T47D (cell line): Measurements from ENCODE around the gene CHD6.

Experiments
- DNase-seq, 2 experiments: peaks; one replicate each; pipeline versions ENCODE4 v3.0.0 to v3.0.0-alpha.2; 2011 to 2012; ENCODE audit warnings: low read depth in 1 of 2, low spot score in 1 of 2
- JUND ChIP-seq: IDR thresholded peaks from 2 replicates; pipeline ENCODE4 v1.6.1; 2012; ENCODE audit warnings: low read depth
- in situ Hi-C: cut with HindIII; loops from 2 replicates; pipeline ENCODE4 v1.10.0; 2016; ENCODE audit warnings: low sequenced_read_pairs, low pct_unique_long_range_greater_than_20kb

CHD6 gene

GRCh38 chr20:41566896-41567527 lies 51.2 kb downstream of the CHD6 start:
- in situ Hi-C loops, result no loop called here
- DNase-seq, result no peak
- TF ChIP-seq JUND, result no peak

DNA sequence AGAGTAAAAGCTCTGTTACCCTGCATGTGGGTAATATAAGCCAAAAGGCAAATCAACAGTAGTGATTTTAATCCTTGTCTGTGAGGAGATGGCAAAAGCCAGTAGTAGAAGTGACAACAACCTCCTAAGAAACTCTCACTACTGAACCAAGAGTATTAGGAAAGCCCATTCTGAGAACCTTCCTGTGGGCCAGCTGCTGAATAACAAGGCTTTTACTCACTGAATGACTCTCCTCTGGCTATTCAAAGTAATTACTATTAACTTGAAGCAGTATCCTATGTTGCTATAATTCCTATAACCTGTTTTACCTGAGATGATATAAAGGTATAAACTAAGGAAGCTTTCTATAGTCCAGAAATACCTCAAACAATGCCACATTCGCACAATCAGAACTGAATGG lies 55.1 kb downstream of the CHD6 start:
- no peak for DNase-seq
- no peak for TF ChIP-seq JUND
- in situ Hi-C loops, result no loop called here

DNA sequence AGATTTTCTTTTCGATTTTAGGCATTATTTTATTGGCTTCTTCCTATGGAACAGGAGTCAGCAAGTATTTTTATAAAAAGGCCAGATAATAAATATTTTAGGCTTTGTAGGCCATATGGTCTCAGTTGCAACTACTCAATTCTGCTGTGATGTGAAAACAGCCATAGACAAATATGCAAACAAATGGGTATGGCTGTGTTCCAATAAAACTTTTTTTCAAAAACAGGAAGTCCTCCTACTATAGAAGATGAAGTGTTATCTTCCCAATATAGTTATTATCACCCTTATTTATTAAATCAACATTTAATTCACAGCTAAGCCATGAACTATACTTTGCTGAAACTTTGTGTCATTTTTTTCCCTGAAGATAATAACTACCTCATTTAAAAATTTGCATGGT lies 57.2 kb downstream of the CHD6 start:
- no peak for TF ChIP-seq JUND
- in situ Hi-C loops, result no loop called here
- DNase-seq, result no peak

DNA sequence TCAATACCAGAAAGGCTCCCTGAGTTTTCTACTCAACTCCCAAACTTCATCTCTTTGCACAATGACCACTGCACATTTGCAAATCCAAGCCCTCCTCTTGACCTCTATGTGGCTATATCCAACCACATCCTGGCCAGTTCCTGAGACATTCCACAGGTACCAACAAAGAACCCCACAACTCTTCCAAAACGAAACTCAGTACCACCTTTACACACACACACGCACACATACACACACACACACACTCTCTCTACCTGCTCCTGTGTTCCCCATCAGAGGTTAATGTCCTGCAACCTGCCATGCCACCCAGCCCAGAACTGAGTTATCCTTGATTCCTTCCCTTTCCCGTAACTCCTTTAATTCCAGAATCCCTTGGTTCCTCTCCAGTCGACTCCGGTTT lies 58.5 kb downstream of the CHD6 start:
- TF ChIP-seq JUND, result no peak
- in situ Hi-C loops, result no loop called here
- DNase-seq, result no peak

GRCh38 chr20:41553142-41553879 lies 64.9 kb downstream of the CHD6 start:
- in situ Hi-C loops, result no loop called here
- no peak for DNase-seq
- TF ChIP-seq JUND, result no peak

- no peak for TF ChIP-seq JUND
- in situ Hi-C loops, result no loop called here
- no peak for DNase-seq
Measured at GRCh38 chr20:41552295-41553068, 65.7 kb downstream of the CHD6 start.

DNA sequence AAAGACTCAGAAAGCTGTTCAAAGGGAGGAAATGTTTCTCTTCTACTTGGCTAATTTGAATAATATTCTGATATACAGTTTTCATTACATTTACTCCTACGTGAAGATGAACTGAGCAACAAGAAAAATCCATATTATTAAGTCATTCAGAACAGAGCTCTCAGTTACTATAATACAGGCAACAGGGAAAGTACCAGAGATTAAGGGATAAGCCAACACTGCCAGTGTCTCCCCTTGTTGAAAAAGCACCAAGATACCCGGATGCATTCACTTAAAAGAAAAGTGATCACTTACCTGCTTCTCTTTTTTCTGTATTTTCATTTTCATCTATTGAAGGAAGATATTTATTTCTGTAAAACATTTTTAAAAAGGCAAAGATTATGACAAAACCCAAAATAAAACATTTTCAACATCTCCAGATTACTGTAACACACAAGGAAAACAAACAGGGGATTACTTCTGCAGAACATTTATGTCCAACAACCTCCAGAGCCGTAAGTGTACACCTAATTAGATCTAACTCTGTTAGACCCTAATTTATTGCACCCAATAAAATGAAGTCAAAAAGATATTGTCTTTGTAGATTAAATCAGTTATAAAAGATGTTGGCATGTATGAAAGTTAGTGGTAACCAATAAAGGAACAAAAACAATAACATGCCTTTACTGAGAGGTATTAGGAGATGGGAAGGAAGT lies 67.0 kb downstream of the CHD6 start:
- in situ Hi-C loops, result no loop called here
- no peak for DNase-seq
- no peak for TF ChIP-seq JUND

- in situ Hi-C loops, result no loop called here
- no peak for TF ChIP-seq JUND
- no peak for DNase-seq
Measured at GRCh38 chr20:41547221-41547620, 71.0 kb downstream of the CHD6 start.

DNA sequence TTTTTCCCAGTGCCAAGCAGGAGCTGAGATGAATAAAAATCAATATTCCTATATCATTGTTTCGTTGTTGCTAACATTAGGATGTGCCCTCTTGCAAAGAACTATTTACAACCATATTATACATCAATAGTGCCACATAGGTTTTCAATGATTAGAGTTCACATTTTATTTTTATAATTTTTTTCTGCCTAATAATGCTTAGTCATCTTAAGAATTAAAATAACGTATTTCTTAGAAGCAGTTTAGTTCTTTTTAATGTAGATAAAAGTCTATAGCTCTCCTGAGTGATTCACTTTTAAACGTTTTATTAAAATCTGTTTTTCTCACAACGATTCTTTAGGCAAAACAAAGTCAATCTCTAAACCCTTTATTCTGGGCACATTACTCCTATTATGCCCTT lies 71.6 kb downstream of the CHD6 start:
- no peak for TF ChIP-seq JUND
- DNase-seq, result no peak
- in situ Hi-C loops, result no loop called here

DNA sequence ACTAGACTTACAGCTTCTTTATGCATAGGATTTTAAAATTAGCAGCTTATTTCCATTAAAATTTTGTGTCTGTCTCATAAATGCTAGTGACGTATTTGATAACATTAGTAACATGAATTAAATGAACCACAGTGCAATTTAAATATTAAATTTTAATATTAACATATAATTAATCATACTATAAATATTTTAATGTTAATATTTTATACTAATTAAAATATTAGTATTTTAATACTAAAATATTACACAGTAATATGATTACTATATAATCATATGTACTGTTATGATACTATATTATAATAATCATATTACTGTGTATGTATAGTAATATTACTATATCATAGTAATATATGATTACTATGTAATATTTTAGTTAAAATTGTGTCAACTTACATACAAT lies 73.7 kb downstream of the CHD6 start:
- in situ Hi-C loops, result no loop called here
- TF ChIP-seq JUND, result no peak
- no peak for DNase-seq

DNA sequence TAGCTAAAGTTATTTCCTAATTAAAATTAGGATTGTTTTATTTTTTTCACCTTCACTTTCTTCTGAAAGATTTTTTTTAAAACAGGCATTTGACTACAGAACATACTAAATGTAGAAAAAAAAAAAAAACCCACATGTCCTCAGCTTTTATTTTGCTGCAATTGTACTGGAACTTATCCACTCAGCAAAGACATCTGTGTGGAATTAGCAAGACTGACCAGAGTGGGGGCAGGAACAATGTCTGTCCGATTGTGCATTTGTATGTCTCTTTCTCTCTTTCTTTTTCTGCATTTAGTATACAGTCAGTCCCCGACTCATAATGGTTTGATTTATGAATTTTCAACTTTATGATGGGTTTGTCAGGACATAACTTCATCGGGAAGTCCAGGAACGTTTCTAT lies 77.3 kb downstream of the CHD6 start:
- no peak for DNase-seq
- TF ChIP-seq JUND, result no peak
- in situ Hi-C loops, result no loop called here

DNA sequence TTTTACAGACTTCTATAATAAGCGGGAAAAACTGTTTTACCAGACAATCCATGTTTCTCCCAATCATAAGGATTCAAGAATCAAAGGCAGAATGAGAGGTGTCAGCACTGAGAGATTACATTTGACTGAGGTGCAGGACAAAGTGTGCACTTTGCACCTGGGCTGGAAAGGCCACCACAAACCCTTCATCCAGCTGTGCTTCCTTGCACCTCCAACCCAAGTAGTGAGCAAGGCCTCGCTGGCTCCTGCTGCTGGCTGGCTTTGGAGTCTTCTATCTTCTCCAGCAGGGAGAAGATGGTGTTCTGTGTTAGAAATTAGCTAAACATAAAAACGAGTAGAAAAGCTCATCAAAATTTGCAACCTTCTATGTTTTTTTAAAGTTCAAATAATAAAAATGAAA lies 77.7 kb downstream of the CHD6 start:
- no peak for DNase-seq
- in situ Hi-C loops, result no loop called here
- no peak for TF ChIP-seq JUND
